ENCODE measurements around the gene VPS8. TPM values are rescaled to one million over a fixed set of nuclear protein-coding genes. Genes with fewer than 3 reads are reported as not detected.

VPS8 gene
- polyA plus RNA-seq, 2 of the 4 experiments (the other 2 are of a cell fraction), result 10.3 to 30.1 TPM

DNA sequence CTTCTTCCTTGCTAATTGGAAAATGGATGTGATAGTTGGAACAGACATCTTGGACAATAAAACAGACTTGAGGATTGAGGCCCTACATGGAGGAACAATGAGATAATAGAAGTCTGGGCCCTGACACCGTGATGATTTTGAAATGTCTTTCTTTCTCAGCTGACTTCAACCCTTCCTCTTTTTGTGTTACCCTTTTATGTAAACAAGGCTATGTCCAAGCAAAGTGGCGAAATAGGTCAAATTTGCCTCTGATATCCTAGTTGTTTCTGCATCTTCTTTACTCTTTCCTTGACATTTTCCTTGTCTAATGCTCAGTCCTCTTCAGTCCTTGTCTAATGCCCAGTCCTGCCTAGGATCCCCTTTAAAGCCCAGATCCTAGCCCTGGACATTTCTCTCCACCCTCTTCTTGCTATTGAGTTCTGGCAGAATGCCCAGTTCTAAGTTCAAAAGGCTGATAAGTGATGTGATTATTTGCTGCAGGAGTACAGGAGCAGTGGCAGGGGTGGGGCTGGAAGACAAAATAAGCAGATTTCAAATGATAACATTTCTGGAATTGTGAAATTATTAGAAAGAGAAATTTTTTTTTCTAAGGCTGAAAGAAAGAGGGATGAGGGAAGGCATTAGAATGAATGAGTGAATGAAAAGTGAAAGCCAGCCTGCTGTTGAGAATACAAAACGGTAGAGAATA lies 6.5 kb upstream of the VPS8 start:
- H3K9me3 ChIP-seq, result no peaks in the 10 kb centered on the region
- DNase-seq (ENCODE audit: low read depth in 1 of 2, low spot score in 1 of 2) (no peak), FAIRE-seq (no peak), ATAC-seq (no peak)
- CTCF ChIA-PET, result interaction anchor here (0.5 to 1.9 kb wide), 2 partner anchors 17 to 79 kb away, joined by 5 to 13 read pairs; no protein-coding TSS in a partner anchor
- 34% methylated on average over 3 of the region's 3 CpGs for WGBS (ENCODE audit: missing lambda C conversion rate)
- H3K27ac ChIP-seq, result no peak overlapping the region
- POLR2A ChIA-PET, result no interaction called here
- TF ChIP-seq KDM5A (IDR thresholded peaks at IDR 0.05), result no peak
- TF ChIP-seq, protein P1, sequence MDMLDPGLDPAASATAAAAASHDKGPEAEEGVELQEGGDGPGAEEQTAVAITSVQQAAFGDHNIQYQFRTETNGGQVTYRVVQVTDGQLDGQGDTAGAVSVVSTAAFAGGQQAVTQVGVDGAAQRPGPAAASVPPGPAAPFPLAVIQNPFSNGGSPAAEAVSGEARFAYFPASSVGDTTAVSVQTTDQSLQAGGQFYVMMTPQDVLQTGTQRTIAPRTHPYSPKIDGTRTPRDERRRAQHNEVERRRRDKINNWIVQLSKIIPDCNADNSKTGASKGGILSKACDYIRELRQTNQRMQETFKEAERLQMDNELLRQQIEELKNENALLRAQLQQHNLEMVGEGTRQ (IDR thresholded peaks at IDR 0.05), result no peak
- no peak for TF ChIP-seq ZSCAN20 (CRISPR knock-in tag; IDR thresholded peaks at IDR 0.05)
- H3K4me3 ChIP-seq, result no peak overlapping the region
- H3K4me1 ChIP-seq, result peaks cover 10% of the 10 kb centered on the region
- H3K4me2 ChIP-seq, result peak overlapping the region; percentile 51; the same call in 2 of the 3 replicates

DNA sequence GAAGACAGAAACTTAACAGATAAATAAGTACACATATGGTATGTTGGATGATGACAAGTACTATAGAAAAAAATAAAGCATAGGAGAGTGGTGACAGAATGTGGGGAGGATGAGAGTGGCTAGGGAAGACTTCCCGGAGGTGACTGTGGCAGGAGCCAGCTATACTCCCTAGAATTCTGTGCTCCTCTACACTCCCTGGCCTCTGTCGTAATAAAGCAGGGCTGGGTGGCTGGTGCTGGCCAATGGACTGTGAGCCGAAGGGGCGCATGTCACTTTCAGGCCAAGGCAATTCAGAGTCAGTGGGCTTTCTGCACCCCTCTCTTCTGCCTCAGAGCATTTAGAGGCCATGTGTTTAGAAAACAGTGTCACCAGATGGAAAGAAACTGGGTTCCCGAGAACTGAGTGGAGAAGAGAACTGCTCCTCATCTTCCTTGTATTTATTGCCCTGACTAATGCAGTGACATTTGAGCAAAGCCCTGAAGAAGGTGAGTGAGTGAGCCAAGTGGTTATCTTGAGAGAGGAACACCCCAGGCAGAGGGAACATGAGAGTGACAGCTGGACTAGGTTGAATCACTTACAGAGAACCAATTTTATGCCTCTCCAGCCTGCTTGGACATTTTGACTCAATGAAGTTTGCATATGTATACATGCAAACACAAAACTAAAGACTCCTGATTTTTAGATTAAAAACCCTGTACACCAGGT lies 5.2 kb upstream of the VPS8 start:
- Histone ChIP-seq H3K4me2 (no peak overlapping the region), H3K4me3 (no peak overlapping the region), H3K27ac (no peak overlapping the region), H3K9me3 (no peaks in the 10 kb centered on the region), H3K4me1 (peaks cover 13% of the 10 kb centered on the region)
- TF ChIP-seq FOXS1 (CRISPR knock-in tag; IDR thresholded peaks at IDR 0.05) (no peak), PHF8 (IDR thresholded peaks at IDR 0.05; ENCODE audit: borderline replicate concordance, low read depth) (no peak), BHLHE40 (IDR thresholded peaks at IDR 0.05; ENCODE audit: low read depth, low read length) (no peak), KDM5A (IDR thresholded peaks at IDR 0.05) (no peak), HOXA7 (CRISPR knock-in tag; IDR thresholded peaks at IDR 0.05) (no peak), RNF2 (IDR thresholded peaks at IDR 0.05; ENCODE audit: borderline replicate concordance, low read depth) (no peak), ZNF302 (CRISPR knock-in tag; IDR thresholded peaks at IDR 0.05) (no peak), CBX2 (IDR thresholded peaks at IDR 0.05; ENCODE audit: borderline replicate concordance, low read depth) (no peak), CEBPB (IDR thresholded peaks at IDR 0.05) (no peak), ZC3H11A (IDR thresholded peaks at IDR 0.05) (no peak), NPAS2 (CRISPR knock-in tag; IDR thresholded peaks at IDR 0.05; ENCODE audit: borderline replicate concordance) (no peak), JUN (IDR thresholded peaks at IDR 0.05) (no peak), HOXB13 (CRISPR knock-in tag; IDR thresholded peaks at IDR 0.05; ENCODE audit: low read depth) (no peak)
- DNase-seq (ENCODE audit: low read depth in 1 of 2, low spot score in 1 of 2) (no peak), ATAC-seq (no peak), FAIRE-seq (no peak)
- ChIA-PET POLR2A (no interaction called here), CTCF (interaction anchor here (1.6 kb wide), 1 partner anchor 29 kb away, joined by 5 read pairs; no protein-coding TSS in a partner anchor)
- WGBS (ENCODE audit: missing lambda C conversion rate), result 89% methylated on average over 5 of the region's 5 CpGs

DNA sequence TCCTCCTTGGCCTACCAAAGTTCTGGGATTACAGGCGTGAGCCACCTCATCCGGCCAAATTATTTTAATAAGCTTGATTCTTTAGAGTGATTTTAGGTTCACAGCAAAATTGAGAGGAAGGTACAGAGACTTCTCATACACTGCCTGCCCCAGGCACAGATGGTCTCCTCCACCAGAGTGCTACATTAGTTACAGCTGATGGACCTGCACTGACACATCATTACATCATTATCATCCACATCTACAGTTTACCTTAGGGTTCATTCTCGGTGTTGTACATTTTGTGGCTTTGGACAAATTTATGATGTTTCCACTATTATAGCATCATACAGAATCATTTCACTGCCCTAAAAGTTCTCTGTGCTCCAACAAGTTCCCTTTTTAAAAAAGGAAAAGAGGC lies 4.4 kb upstream of the VPS8 start:
- no peaks in the 10 kb centered on the region for H3K9me3 ChIP-seq
- ATAC-seq (no peak), FAIRE-seq (no peak), DNase-seq (ENCODE audit: low read depth in 1 of 2, low spot score in 1 of 2) (no peak)
- peaks cover 14% of the 10 kb centered on the region for H3K4me1 ChIP-seq
- WGBS (ENCODE audit: missing lambda C conversion rate), result 80% methylated on average over 3 of the region's 3 CpGs
- H3K4me2 ChIP-seq, result no peak overlapping the region
- POLR2A ChIA-PET, result no interaction called here
- CTCF ChIA-PET, result interaction anchor here (1.6 kb wide), 1 partner anchor 30 kb away, joined by 5 read pairs; no protein-coding TSS in a partner anchor
- no peak overlapping the region for H3K27ac ChIP-seq
- no peak overlapping the region for H3K4me3 ChIP-seq
- TF ChIP-seq RNF2 (IDR thresholded peaks at IDR 0.05; ENCODE audit: borderline replicate concordance, low read depth) (no peak), KDM5A (IDR thresholded peaks at IDR 0.05) (no peak), CEBPB (IDR thresholded peaks at IDR 0.05) (no peak), RCOR1 (IDR thresholded peaks at IDR 0.05; ENCODE audit: low read depth, low read length) (no peak), RAD21 (conservative IDR thresholded peaks at IDR 0.05 in 1 of 2, IDR thresholded peaks at IDR 0.05 in 1 of 2) (no peak), CBX8 (IDR thresholded peaks at IDR 0.05) (no peak), FOSB (CRISPR knock-in tag; IDR thresholded peaks at IDR 0.05) (no peak), JUN (IDR thresholded peaks at IDR 0.05) (no peak), FOSL2 (IDR thresholded peaks at IDR 0.05) (no peak), FOSL2 (CRISPR knock-in tag; IDR thresholded peaks at IDR 0.05) (no peak), ZFP36 (IDR thresholded peaks at IDR 0.05; ENCODE audit: borderline replicate concordance, partially characterized antibody) (no peak), PHF8 (IDR thresholded peaks at IDR 0.05; ENCODE audit: borderline replicate concordance, low read depth) (no peak)
- TF ChIP-seq, protein P2, sequence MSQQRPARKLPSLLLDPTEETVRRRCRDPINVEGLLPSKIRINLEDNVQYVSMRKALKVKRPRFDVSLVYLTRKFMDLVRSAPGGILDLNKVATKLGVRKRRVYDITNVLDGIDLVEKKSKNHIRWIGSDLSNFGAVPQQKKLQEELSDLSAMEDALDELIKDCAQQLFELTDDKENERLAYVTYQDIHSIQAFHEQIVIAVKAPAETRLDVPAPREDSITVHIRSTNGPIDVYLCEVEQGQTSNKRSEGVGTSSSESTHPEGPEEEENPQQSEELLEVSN (IDR thresholded peaks at IDR 0.05; ENCODE audit: borderline replicate concordance, low read depth), result no peak
- TF ChIP-seq, protein P3, sequence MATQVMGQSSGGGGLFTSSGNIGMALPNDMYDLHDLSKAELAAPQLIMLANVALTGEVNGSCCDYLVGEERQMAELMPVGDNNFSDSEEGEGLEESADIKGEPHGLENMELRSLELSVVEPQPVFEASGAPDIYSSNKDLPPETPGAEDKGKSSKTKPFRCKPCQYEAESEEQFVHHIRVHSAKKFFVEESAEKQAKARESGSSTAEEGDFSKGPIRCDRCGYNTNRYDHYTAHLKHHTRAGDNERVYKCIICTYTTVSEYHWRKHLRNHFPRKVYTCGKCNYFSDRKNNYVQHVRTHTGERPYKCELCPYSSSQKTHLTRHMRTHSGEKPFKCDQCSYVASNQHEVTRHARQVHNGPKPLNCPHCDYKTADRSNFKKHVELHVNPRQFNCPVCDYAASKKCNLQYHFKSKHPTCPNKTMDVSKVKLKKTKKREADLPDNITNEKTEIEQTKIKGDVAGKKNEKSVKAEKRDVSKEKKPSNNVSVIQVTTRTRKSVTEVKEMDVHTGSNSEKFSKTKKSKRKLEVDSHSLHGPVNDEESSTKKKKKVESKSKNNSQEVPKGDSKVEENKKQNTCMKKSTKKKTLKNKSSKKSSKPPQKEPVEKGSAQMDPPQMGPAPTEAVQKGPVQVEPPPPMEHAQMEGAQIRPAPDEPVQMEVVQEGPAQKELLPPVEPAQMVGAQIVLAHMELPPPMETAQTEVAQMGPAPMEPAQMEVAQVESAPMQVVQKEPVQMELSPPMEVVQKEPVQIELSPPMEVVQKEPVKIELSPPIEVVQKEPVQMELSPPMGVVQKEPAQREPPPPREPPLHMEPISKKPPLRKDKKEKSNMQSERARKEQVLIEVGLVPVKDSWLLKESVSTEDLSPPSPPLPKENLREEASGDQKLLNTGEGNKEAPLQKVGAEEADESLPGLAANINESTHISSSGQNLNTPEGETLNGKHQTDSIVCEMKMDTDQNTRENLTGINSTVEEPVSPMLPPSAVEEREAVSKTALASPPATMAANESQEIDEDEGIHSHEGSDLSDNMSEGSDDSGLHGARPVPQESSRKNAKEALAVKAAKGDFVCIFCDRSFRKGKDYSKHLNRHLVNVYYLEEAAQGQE (IDR thresholded peaks at IDR 0.05), result no peak
- TF ChIP-seq, protein P4, sequence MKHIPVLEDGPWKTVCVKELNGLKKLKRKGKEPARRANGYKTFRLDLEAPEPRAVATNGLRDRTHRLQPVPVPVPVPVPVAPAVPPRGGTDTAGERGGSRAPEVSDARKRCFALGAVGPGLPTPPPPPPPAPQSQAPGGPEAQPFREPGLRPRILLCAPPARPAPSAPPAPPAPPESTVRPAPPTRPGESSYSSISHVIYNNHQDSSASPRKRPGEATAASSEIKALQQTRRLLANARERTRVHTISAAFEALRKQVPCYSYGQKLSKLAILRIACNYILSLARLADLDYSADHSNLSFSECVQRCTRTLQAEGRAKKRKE (CRISPR knock-in tag; IDR thresholded peaks at IDR 0.05; ENCODE audit: low read depth), result no peak
- TF ChIP-seq, protein P1 (IDR thresholded peaks at IDR 0.05), result no peak

All from A549 (cell line).